ENCODE results near the gene LDAH. TPM values are rescaled to one million over a fixed set of nuclear protein-coding genes. Genes with fewer than 3 reads are reported as not detected.

The LDAH gene
- total and polyA plus RNA-seq, 2 donors (not counting 1 experiment from before 2014, with no cell fraction given): 9.0 to 31.3 TPM

- H4K20me1 ChIP-seq (ENCODE audit: control insufficient read depth, insufficient read depth, low read length, poor library complexity, severe bottlenecking): no peaks in the 10 kb centered on the region
- no peaks in the 10 kb centered on the region for H3K79me2 ChIP-seq (ENCODE audit: control insufficient read depth, insufficient read depth, low read length)
- H3K4me1 ChIP-seq (ENCODE audit: control insufficient read depth in 2 of 2, insufficient read depth in 2 of 2, low read length in 2 of 2): peaks cover 10 to 26% of the 10 kb centered on the region in 2 donors
- TF ChIP-seq CTCF (IDR thresholded peaks at IDR 0.05): no peak
- TF ChIP-seq EZH2 (IDR thresholded peaks at IDR 0.05; ENCODE audit: borderline replicate concordance, insufficient read depth, low read depth, low read length, poor library complexity, severe bottlenecking): no peak
- intact Hi-C loops (cut with micrococcal nuclease): loop anchor here (5.0 kb wide), 1 partner anchor 35 kb away; no protein-coding TSS in a partner anchor
- WGBS (ENCODE audit: insufficient coverage): no CpG with 5 or more reads among the region's 3 CpGs
- H3K4me3 ChIP-seq (ENCODE audit: control extremely low read depth in 1 of 5, extremely low read depth in 1 of 5, insufficient read depth in 1 of 5, low read depth in 2 of 5, low read length in 4 of 5): peak overlapping the region in 1 of 5 experiments; percentile 24
- H3K9ac ChIP-seq (ENCODE audit: low read length): peak overlapping the region; percentile 1
- DNase-seq: peak; percentile 16
- peaks cover 0 to 5% of the 10 kb centered on the region in 2 experiments for H3K36me3 ChIP-seq (replicated peaks in 1 of 2; ENCODE audit: control extremely low read depth in 1 of 2, control insufficient read depth in 1 of 2, extremely low read depth in 1 of 2, insufficient read depth in 2 of 2, low read length in 1 of 2)
- Mint-ChIP-seq H3K9me3 (ENCODE audit: insufficient read depth) (peaks cover 2% of the 10 kb centered on the region), H3K27ac (no peak overlapping the region), H3K27me3 (no peaks in the 10 kb centered on the region), H3K4me1 (peaks cover 24% of the 10 kb centered on the region), H3K4me3 (peak overlapping the region; percentile 42)
- POLR2A ChIA-PET: no interaction called here
- no peaks in the 10 kb centered on the region for H3K9me3 ChIP-seq (ENCODE audit: control extremely low read depth in 1 of 3, control insufficient read depth in 2 of 3, insufficient read depth in 1 of 3, low read length in 2 of 3)
- H3K27ac ChIP-seq (ENCODE audit: low read length in 2 of 2): no peak overlapping the region
- ATAC-seq (ENCODE audit: low read depth): no peak
- H3K4me2 ChIP-seq (replicated peaks; ENCODE audit: low read depth, low read length, poor library complexity, severe bottlenecking): peak overlapping the region; percentile 46
- H2AFZ ChIP-seq (ENCODE audit: insufficient read depth, low read depth, low read length, poor library complexity, severe bottlenecking): no peak overlapping the region
- no peaks in the 10 kb centered on the region for H3K27me3 ChIP-seq (replicated peaks in 1 of 4; ENCODE audit: control extremely low read depth in 1 of 4, control insufficient read depth in 3 of 4, insufficient read depth in 4 of 4, low read length in 3 of 4)
- CTCF ChIA-PET: no interaction called here
These were observed 85.4 kb downstream of the LDAH start for GRCh38 chr2:20737505-20737904.

- 100% methylated on average over 1 of the region's 4 CpGs for WGBS (ENCODE audit: insufficient coverage)
- CTCF ChIA-PET: no interaction called here
- no peak overlapping the region for H3K4me2 ChIP-seq (replicated peaks; ENCODE audit: low read depth, low read length, poor library complexity, severe bottlenecking)
- Mint-ChIP-seq H3K9me3 (ENCODE audit: insufficient read depth) (no peaks in the 10 kb centered on the region), H3K4me3 (no peak overlapping the region), H3K27ac (no peak overlapping the region), H3K27me3 (no peaks in the 10 kb centered on the region), H3K4me1 (no peaks in the 10 kb centered on the region)
- H3K36me3 ChIP-seq (replicated peaks in 1 of 2; ENCODE audit: control extremely low read depth in 1 of 2, control insufficient read depth in 1 of 2, extremely low read depth in 1 of 2, insufficient read depth in 2 of 2, low read length in 1 of 2): peaks cover 0 to 3% of the 10 kb centered on the region in 2 experiments
- ATAC-seq (ENCODE audit: low read depth) (no peak), DNase-seq (no peak)
- no peaks in the 10 kb centered on the region for H3K9me3 ChIP-seq (ENCODE audit: control extremely low read depth in 1 of 3, control insufficient read depth in 2 of 3, insufficient read depth in 1 of 3, low read length in 2 of 3)
- POLR2A ChIA-PET: interaction anchor here (0.5 kb wide), 1 partner anchor 14 kb away, joined by 5 read pairs; no protein-coding TSS in a partner anchor
- no peak overlapping the region for H3K27ac ChIP-seq (ENCODE audit: low read length in 2 of 2)
- no peaks in the 10 kb centered on the region for H3K4me1 ChIP-seq (ENCODE audit: control insufficient read depth in 2 of 2, insufficient read depth in 2 of 2, low read length in 2 of 2)
- no peak overlapping the region for H3K9ac ChIP-seq (ENCODE audit: low read length)
- no peak overlapping the region for H2AFZ ChIP-seq (ENCODE audit: insufficient read depth, low read depth, low read length, poor library complexity, severe bottlenecking)
- H3K27me3 ChIP-seq (replicated peaks in 1 of 4; ENCODE audit: control extremely low read depth in 1 of 4, control insufficient read depth in 3 of 4, insufficient read depth in 4 of 4, low read length in 3 of 4): no peaks in the 10 kb centered on the region
- intact Hi-C loops (cut with micrococcal nuclease): no loop called here
- H4K20me1 ChIP-seq (ENCODE audit: control insufficient read depth, insufficient read depth, low read length, poor library complexity, severe bottlenecking): no peaks in the 10 kb centered on the region
- no peak overlapping the region for H3K4me3 ChIP-seq (ENCODE audit: control extremely low read depth in 1 of 5, extremely low read depth in 1 of 5, insufficient read depth in 1 of 5, low read depth in 2 of 5, low read length in 4 of 5)
- TF ChIP-seq EZH2 (IDR thresholded peaks at IDR 0.05; ENCODE audit: borderline replicate concordance, insufficient read depth, low read depth, low read length, poor library complexity, severe bottlenecking): no peak
- no peak for TF ChIP-seq CTCF (IDR thresholded peaks at IDR 0.05)
- no peaks in the 10 kb centered on the region for H3K79me2 ChIP-seq (ENCODE audit: control insufficient read depth, insufficient read depth, low read length)
These were observed 94.7 kb downstream of the LDAH start for GRCh38 chr2:20728114-20728758.
